GM12875 (cell line): ENCODE data around the gene CDON.

Experiments
- H3K4me3 ChIP-seq: one replicate; pipeline ENCODE4 v1.5.1; 2011; ENCODE audit warnings: low read depth, low read length, control low read depth
- TF ChIP-seq, protein P1 (sequence below): IDR thresholded peaks from 2 replicates; pipeline ENCODE4 v1.5.1; 2011; ENCODE audit warnings: low read depth, mild to moderate bottlenecking, control low read depth, inconsistent platforms, low read length, moderate library complexity, borderline replicate concordance; ENCODE audit not compliant: insufficient read depth

CDON gene

DNA sequence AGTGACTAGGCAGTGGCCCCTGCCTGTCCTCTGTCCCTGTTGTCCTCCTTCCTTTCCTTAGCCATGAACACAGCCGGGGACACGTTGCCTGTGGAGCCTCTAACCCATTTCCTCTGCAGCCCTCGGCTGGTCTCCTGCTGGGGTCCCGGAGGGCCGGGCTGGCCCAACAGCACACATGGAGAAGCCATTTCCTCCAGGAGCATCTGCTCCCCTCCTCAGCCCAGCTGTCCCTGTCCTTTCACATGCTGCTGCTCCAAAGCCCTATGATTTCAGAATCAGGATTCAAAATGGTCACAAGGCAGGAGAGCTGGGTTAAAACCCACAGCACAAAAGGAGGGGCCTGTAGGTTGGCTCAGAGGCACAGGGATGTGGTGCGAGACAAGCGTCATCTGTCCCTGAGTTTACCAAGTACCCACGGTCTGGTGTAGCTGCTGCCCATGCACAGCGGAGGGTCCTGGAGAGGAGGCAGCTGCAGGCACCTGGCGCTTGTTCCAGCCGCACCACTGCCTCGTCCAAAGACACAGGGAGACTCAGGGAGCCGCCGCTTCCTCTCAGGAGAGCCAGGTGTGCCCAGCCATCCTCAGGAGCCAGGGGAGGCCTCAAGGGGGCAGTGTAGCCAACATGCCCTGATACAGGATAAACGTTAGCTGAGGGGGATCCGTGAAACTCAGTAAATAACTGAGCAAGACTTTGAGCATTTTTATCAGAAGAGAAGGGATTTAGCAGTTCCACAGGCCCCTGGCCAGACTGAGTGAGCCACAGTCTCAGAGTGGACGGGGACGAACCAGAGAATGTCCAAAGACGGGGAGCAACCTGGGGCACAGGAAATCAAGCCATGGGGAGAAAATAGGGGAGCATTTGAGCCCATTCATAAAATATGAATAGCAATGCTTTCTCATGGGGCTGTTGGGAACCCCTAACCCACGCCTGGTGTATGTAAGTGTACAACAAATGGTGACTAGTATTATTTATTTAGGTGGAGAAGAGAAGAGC is 120.8 kb downstream of the CDON start:
- H3K4me3 ChIP-seq = no peak overlapping the region
- TF ChIP-seq, protein P1, sequence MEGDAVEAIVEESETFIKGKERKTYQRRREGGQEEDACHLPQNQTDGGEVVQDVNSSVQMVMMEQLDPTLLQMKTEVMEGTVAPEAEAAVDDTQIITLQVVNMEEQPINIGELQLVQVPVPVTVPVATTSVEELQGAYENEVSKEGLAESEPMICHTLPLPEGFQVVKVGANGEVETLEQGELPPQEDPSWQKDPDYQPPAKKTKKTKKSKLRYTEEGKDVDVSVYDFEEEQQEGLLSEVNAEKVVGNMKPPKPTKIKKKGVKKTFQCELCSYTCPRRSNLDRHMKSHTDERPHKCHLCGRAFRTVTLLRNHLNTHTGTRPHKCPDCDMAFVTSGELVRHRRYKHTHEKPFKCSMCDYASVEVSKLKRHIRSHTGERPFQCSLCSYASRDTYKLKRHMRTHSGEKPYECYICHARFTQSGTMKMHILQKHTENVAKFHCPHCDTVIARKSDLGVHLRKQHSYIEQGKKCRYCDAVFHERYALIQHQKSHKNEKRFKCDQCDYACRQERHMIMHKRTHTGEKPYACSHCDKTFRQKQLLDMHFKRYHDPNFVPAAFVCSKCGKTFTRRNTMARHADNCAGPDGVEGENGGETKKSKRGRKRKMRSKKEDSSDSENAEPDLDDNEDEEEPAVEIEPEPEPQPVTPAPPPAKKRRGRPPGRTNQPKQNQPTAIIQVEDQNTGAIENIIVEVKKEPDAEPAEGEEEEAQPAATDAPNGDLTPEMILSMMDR = peak; percentile 83

- H3K4me3 ChIP-seq = no peak overlapping the region
- TF ChIP-seq, protein P1 = no peak
Observed at GRCh38 chr11:125941267-125941618, 121.4 kb downstream of the CDON start.

DNA sequence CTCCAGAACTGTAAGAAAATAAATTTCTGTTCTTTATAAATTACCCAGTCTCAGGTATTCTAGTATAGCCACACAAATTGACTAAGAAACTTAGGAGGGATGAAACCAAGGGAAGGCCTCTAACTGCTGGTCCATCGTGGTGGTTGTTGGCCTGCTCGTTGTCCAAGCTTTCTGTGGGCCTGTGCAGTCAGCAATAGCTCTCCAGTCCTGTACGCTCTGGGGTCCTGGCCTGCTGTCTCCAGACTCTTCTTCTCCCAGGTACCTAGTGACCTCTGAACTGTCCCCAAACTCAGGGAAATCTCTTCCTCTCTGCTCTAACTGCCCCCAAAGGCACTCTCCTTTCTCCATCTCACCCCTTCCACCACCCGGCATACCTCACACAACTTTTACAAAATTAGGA is 122.5 kb downstream of the CDON start:
- H3K4me3 ChIP-seq = no peak overlapping the region
- TF ChIP-seq, protein P1 = no peak

DNA sequence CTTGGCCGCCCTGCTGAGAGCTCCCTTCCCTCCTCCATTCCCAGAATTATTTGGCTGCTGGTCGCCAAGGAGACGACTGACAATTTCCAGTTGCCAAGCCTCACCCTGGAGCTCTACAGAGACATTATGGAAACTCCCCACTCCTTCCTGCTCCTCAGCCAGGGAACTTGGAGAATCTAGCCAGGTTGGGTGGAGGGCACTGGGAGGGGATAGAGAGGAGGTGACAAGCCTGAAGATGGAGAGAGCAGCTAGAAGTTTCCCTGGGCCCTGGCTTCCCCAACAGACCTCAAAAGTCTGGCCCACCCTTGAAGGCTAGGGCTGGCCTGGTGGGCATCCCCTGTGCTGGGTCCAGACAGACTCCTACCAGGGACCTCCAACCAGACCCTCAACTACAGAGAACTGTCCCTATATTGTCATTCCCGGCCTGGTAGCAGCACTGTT is 123.6 kb downstream of the CDON start:
- no peak overlapping the region for H3K4me3 ChIP-seq
- TF ChIP-seq, protein P1 = no peak

DNA sequence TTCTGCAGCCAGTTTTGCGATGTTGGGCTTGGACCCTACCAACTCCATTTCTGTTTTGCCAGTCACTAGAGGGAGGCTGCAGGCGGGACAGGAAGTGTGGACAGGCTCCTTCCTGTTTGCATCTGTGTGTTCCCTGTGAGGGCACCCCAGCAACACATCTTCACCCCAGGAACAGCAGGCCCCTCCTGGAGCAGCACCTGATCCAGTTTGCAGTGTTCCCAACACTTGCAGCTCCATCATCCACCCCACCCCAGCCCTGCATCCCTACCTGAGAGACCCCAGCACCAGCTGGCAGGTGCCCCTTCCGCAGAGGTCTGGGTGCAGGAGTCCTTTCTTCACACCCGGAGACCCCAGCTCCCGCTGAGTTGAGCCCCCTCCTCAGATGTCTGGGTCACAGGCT is 124.2 kb downstream of the CDON start:
- TF ChIP-seq, protein P1 = no peak
- no peak overlapping the region for H3K4me3 ChIP-seq

DNA sequence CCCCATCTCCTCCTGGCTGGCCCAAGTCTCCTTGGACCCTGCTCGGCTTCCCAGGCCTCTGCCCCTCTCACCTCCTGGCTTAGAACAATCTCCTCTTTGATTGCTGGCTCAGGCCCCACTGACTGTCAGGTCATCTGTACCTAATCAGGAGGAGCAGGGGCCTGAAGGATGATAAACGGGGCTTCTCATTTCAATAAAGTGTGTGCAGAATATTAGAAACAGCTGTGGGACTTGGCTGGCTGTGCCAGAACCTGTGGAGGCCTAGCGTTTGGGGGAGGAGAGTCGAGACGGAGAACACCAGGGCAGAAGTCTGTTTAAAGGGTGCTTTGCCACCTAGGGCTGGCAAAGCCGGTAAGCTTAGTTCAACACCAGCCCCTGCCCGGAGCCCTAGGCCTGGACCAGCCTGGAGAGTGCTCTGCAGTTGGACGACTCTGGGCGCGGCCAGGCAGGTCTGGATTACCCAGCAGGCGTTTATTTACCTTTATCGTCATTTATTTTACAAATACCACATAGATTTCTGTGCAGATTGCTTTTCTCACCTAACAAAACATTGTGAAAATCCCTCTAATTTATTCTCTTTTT is 127.0 kb downstream of the CDON start:
- no peak overlapping the region for H3K4me3 ChIP-seq
- TF ChIP-seq, protein P1 = no peak
